GF-D8 (cell line): ENCODE measurements around the gene DNAAF5.
"Not testable (repeated sequence)": the region's sequence is repeated elsewhere in the genome, so short reads cannot be mapped to it uniquely, and the experiment has no call there.

ENCODE experiments used
- DNase-seq: peaks from one replicate; lab custom pipeline; 2025; lab: John Stamatoyannopoulos, UW

The DNAAF5 gene

GRCh38 chr7:730501-731439, 4.3 kb downstream of the DNAAF5 start:
- no peak for DNase-seq

GRCh38 chr7:731440-732085, 5.1 kb downstream of the DNAAF5 start:
- no peak for DNase-seq

GRCh38 chr7:732094-732541, 5.6 kb downstream of the DNAAF5 start:
- no peak for DNase-seq

GRCh38 chr7:732556-732955, 6.1 kb downstream of the DNAAF5 start:
- no peak for DNase-seq

GRCh38 chr7:734214-734613, 7.7 kb downstream of the DNAAF5 start:
- no peak for DNase-seq

- DNase-seq: no peak
These were observed 8.3 kb downstream of the DNAAF5 start for GRCh38 chr7:734808-735207.

DNA sequence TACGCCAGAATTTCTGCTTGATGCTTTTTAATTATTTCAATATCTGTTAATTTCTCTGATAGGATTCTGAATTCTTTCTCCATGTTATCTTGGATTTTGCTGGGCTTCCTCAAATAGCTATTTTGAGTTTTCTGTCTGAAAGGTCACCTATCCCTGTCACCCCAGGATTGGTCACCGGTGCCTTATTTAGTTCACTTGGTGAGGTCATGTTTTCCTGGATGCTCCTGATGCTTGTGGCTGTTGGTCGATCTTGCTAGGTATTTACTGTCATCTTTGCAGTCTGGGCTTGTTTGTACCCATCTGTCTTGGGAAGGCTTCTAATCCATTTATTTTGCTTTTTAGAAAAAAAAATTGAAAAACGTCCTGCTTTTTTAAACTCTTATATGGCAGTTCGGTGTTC, 11.7 kb downstream of the DNAAF5 start:
- no peak for DNase-seq

GRCh38 chr7:738723-739454, 12.4 kb downstream of the DNAAF5 start:
- DNase-seq: no peak

DNA sequence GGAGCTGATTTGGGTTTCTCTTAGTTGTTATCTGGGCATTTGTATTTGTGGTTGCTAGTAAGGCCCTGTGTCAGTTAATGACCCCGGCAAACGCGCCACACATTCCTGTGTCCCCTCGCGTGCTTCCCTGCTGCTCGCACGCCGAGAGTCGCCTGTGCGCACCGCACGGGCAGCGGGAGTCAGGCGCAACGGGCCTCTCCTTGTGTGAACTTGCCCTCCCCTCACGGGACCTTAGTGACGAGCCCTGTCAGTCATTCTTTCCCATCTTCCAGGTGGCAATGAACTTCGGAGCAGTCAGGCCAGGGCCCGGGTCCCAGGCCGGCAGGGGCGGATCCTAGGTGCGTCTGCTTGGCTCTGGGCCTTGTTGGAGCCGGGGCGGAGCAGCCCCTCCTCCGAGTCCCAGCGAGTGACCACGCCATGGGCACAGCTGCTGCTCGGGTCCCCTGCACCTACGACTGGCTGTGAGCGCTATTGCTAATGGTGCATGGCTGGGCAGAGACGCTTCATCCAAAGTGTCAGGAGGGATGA, 13.0 kb downstream of the DNAAF5 start:
- DNase-seq: no peak

GRCh38 chr7:739983-740942, 13.8 kb downstream of the DNAAF5 start:
- no peak for DNase-seq

DNA sequence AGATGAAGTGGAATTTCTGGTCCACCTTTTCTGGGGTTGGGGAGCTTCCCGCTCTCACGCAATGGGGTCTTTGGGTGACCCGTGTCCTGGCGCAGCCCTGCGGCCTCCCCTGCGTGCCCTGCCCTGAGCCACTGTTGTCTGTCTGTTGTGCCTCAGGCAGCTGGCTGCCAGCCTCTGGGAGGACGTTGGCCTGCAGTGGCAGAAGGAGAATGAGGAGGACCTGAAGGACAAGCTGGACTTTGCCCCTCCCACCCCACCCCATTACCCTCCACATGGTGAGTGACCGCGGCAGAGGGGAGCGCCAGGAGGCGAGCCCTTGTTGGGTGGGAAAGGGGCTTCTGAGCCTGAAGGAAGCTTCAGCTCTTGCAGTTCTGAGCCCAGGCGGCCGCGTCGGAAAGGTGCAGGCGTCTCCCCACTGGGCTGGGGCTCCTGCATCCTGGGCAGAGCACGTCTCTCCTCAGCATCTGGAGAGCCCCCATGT, 14.7 kb downstream of the DNAAF5 start:
- DNase-seq: no peak

DNA sequence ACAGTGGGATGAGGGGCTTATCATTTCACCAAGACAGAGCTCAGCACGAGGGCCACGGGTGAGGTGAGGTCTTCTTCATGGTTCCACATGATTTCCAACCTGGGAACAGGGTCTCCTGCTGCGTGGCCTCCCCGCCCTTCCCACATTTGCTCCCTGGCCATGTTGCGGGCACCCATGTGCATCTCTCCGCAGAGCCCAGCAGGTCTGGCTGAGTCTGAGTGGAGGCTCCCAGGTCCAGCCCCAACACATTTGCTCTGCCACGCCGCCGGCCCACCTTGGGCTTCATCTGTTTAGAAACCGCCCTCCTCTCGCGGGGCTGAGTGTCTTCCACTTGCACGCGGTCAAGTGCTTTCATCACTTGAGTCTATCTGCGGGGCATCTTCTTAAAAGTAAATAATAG, 15.4 kb downstream of the DNAAF5 start:
- no peak for DNase-seq

DNA sequence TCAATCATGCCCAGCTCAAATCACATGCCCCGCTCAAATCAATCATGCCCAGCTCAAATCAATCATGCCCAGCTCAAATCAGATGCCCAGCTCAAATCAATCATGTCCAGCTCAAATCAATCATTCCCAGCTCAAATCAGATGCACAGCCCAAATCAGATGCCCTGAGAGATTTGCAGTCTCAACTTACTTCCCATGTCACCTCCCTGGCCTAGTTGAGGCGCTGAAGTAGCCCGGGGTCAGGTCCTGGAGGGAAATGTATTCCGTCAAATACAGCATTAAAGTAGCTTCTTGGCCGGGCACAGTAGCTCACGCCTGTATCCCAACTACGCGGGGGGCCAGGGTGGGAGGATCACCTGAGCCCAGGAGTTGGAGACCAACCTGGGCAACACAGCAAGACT, 16.3 kb downstream of the DNAAF5 start:
- DNase-seq: no peak

DNA sequence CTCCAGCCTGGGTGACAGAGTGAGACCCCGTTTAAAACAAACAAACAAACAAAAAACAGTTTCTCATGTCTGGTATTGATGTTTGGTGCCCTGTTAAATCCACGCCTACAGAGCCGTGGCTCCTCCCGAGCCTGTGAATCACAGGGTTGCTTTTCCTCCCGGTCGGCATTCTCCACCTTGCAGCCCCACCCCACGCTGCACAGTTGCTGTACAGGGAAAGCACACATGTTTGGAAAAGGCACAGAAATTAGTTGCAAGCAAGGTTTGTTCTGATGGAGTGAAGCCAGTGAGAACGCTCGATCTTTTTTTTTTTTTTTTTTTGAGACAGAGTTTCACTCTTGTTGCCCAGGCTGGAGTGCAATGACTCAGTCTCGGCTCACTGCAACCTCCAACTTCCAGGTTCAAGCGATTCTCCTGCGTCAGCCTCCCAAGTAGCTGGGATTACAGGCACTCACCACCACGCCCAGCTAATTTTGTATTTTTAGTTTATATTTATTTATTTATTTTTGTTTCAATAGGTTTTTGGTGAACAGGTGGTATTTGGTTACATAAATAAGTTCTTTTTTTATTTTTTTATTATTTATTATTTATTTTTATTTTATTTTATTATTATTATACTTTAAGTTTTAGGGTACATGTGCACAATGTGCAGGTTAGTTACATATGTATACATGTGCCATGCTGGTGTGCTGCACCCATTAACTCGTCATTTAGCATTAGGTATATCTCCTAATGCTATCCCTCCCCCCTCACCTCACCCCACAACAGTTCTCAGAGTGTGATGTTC, 17.0 kb downstream of the DNAAF5 start:
- DNase-seq: not testable (repeated sequence)

GRCh38 chr7:744128-744520, 17.6 kb downstream of the DNAAF5 start:
- not testable (repeated sequence) for DNase-seq

- DNase-seq: no peak
These were observed 18.4 kb downstream of the DNAAF5 start for GRCh38 chr7:744854-745430.

DNA sequence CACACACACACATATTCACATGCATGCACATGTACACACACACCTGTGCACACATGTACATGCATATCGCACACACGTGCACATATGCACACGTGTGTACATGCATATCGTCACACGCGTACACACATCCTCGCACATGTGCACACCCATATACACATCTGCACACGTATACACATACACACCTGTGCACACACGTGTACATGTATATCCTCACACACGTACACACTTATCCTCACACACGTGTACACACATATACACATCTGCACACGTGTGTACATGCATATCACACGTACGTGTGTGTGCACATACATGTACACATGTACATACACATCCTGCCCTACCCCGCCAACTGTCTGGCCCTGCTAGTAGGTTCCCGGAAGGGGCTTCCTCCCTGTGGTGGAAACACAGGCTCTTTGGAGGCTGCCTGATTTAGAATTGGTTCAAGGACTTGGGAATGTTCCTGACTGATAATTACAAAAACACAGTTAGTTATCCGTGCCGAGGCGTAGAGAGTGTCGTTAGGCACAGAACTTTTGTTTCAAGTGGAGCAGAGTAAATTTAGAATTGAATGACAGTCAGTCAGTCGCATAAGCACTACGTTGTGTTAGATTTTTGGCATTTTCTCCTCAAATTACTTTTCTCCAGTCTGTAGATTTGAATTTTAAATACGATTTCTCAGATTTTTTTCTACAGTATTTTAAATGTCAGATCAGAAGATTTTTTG, 19.1 kb downstream of the DNAAF5 start:
- no peak for DNase-seq

DNA sequence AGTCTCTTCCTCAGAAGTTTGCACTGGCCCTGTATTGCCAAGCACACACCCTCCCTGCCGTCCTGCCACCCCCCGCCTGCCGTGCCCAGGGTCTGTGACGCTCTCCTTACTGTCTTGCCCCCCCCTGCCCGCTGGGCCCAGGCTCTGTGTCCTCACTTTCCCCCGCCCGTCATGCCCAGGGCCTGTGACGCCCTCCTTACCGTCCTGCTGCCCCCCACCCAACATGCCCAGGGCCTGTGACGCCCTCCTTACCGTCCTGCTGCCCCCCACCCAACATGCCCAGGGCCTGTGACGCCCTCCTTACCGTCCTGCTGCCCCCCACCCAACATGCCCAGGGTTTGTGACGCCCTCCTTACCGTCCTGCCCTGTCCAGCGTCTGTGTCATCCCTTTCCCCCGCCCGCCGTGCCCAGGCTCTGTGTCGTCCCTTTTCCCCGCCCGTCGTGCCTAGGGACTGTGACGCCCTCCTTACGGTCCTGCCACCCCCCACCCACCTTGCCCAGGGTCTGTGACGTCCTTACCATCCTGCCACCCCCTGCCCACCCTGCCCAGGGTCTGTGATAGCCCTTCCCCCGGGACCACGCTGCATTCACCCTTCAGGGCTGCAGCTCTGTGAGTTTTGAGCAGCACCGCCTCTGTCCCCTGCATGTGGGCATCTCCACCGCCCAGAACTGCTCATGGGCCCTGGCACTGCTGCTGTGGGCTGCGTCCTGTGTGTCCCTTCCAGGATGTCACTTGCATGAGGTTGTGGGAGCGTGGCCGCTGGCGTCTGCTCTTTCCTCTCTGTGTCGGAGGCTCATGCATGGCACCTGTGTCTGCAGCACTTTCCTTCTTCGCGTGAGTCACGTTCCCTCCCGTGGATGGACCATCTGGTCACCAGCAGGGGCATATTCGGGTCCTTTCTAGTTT, 19.9 kb downstream of the DNAAF5 start:
- no peak for DNase-seq
